Dendritic cell treated with granulocyte-macrophage colony-stimulating factor and Interleukin-4, amounts not matched to agents 40 ng/mL and 50 ng/mL, for 4 days (primary cell): Measurements from ENCODE around the gene CCR5.
"Not testable (repeated sequence)": the region's sequence is repeated elsewhere in the genome, so short reads cannot be mapped to it uniquely, and the experiment has no call there.

ENCODE experiments used
- H3K27ac Mint-ChIP-seq: one replicate; pipeline ENCODE4 v1.8.0; 2022; ENCODE audit warnings: mild to moderate bottlenecking, mixed read lengths
- H3K27me3 Mint-ChIP-seq: one replicate; pipeline ENCODE4 v1.8.0; 2022; ENCODE audit warnings: mild to moderate bottlenecking, mixed read lengths
- H3K36me3 Mint-ChIP-seq: one replicate; pipeline ENCODE4 v1.8.0; 2022; ENCODE audit warnings: low read depth, mixed read lengths
- H3K4me1 Mint-ChIP-seq: one replicate; pipeline ENCODE4 v1.8.0; 2022; ENCODE audit warnings: low read depth, mixed read lengths
- H3K4me3 Mint-ChIP-seq: one replicate; pipeline ENCODE4 v1.8.0; 2022; ENCODE audit warnings: mild to moderate bottlenecking, moderate library complexity, mixed read lengths
- H3K9me3 Mint-ChIP-seq: one replicate; pipeline ENCODE4 v1.8.0; 2022; ENCODE audit warnings: mixed read lengths
- intact Hi-C: fragments of 100-400 bp; cut with micrococcal nuclease; formaldehyde crosslinking; loops from one replicate; pipeline ENCODE4 v1.15.0; 2022

The CCR5 gene

GRCh38 chr3:46370839-46371518 is at the start of gene CCR5:
TSS of gene CCR5 (plus strand) at chr3:46370946. CDS start at chr3:46372903, 1,957 bp downstream.
- Mint-ChIP-seq H3K4me3 (peak within 1 kb of the TSS; percentile 77), H3K4me1 (peaks cover 75% of the 10 kb centered on the region), H3K36me3 (peaks cover 49% of the 10 kb centered on the region), H3K27me3 (no peaks in the 10 kb centered on the region), H3K27ac (peak within 1 kb of the TSS; percentile 85), H3K9me3 (no peaks in the 10 kb centered on the region)
- intact Hi-C loops = loop anchor here (2.0 kb wide), 1 partner anchor 282 kb away; no protein-coding TSS in a partner anchor

- no peaks in the 10 kb centered on the region for H3K27me3 Mint-ChIP-seq
- H3K4me1 Mint-ChIP-seq = peaks cover 54% of the 10 kb centered on the region
- intact Hi-C loops = no loop called here
- peak overlapping the region; percentile 90 for H3K27ac Mint-ChIP-seq
- H3K36me3 Mint-ChIP-seq = peaks cover 6% of the 10 kb centered on the region
- H3K9me3 Mint-ChIP-seq = peaks cover 15% of the 10 kb centered on the region
- H3K4me3 Mint-ChIP-seq = peak overlapping the region; percentile 30
Observed at GRCh38 chr3:46321461-46322104, 49.2 kb upstream of the CCR5 start.

- H3K36me3 Mint-ChIP-seq = peaks cover 6% of the 10 kb centered on the region
- peaks cover 34% of the 10 kb centered on the region for H3K4me1 Mint-ChIP-seq
- H3K27ac Mint-ChIP-seq = peak overlapping the region; percentile 90
- H3K9me3 Mint-ChIP-seq = peaks cover 7% of the 10 kb centered on the region
- H3K4me3 Mint-ChIP-seq = no peak overlapping the region
- intact Hi-C loops = no loop called here
- H3K27me3 Mint-ChIP-seq = no peaks in the 10 kb centered on the region
Observed at GRCh38 chr3:46324036-46324435, 46.7 kb upstream of the CCR5 start.

- intact Hi-C loops = no loop called here
- no peak overlapping the region for H3K4me3 Mint-ChIP-seq
- no peaks in the 10 kb centered on the region for H3K27me3 Mint-ChIP-seq
- peaks cover 31% of the 10 kb centered on the region for H3K4me1 Mint-ChIP-seq
- peaks cover 6% of the 10 kb centered on the region for H3K36me3 Mint-ChIP-seq
- peaks cover 7% of the 10 kb centered on the region for H3K9me3 Mint-ChIP-seq
- H3K27ac Mint-ChIP-seq = no peak overlapping the region
Observed at GRCh38 chr3:46325645-46326300, 45.0 kb upstream of the CCR5 start.

GRCh38 chr3:46330676-46331075 is 40.1 kb upstream of the CCR5 start:
- intact Hi-C loops, H3K36me3 Mint-ChIP-seq, H3K9me3 Mint-ChIP-seq, H3K4me3 Mint-ChIP-seq, H3K27ac Mint-ChIP-seq, H3K27me3 Mint-ChIP-seq: not testable (repeated sequence)
- H3K4me1 Mint-ChIP-seq = peaks cover 28% of the 10 kb centered on the region

- intact Hi-C loops = no loop called here
- H3K36me3 Mint-ChIP-seq = peaks cover 3% of the 10 kb centered on the region
- H3K27ac Mint-ChIP-seq = no peak overlapping the region
- H3K4me3 Mint-ChIP-seq = no peak overlapping the region
- no peaks in the 10 kb centered on the region for H3K27me3 Mint-ChIP-seq
- peaks cover 28% of the 10 kb centered on the region for H3K4me1 Mint-ChIP-seq
- peaks cover 21% of the 10 kb centered on the region for H3K9me3 Mint-ChIP-seq
Observed at GRCh38 chr3:46334741-46335478, 35.8 kb upstream of the CCR5 start.

GRCh38 chr3:46335541-46335940 is 35.2 kb upstream of the CCR5 start:
- Mint-ChIP-seq H3K27me3 (no peaks in the 10 kb centered on the region), H3K27ac (no peak overlapping the region), H3K4me1 (peaks cover 28% of the 10 kb centered on the region), H3K4me3 (no peak overlapping the region), H3K9me3 (peaks cover 26% of the 10 kb centered on the region), H3K36me3 (peaks cover 5% of the 10 kb centered on the region)
- intact Hi-C loops = no loop called here

GRCh38 chr3:46337911-46338310 is 32.8 kb upstream of the CCR5 start:
- Mint-ChIP-seq H3K36me3 (peaks cover 5% of the 10 kb centered on the region), H3K27ac (no peak overlapping the region)

GRCh38 chr3:46338840-46339239 is 31.9 kb upstream of the CCR5 start:
- no peaks in the 10 kb centered on the region for H3K27me3 Mint-ChIP-seq
- intact Hi-C loops = no loop called here
- peaks cover 26% of the 10 kb centered on the region for H3K9me3 Mint-ChIP-seq
- peaks cover 7% of the 10 kb centered on the region for H3K4me1 Mint-ChIP-seq
- no peak overlapping the region for H3K27ac Mint-ChIP-seq
- H3K4me3 Mint-ChIP-seq = no peak overlapping the region
- H3K36me3 Mint-ChIP-seq = peaks cover 5% of the 10 kb centered on the region

More at GRCh38 chr3:46337911-46338310, 32.8 kb upstream of the CCR5 start:
- H3K4me3 Mint-ChIP-seq = no peak overlapping the region
- intact Hi-C loops = no loop called here
- H3K27me3 Mint-ChIP-seq = no peaks in the 10 kb centered on the region
- peaks cover 26% of the 10 kb centered on the region for H3K9me3 Mint-ChIP-seq
- H3K4me1 Mint-ChIP-seq = peaks cover 7% of the 10 kb centered on the region

- intact Hi-C loops = no loop called here
- H3K4me3 Mint-ChIP-seq = no peak overlapping the region
- no peak overlapping the region for H3K27ac Mint-ChIP-seq
- H3K9me3 Mint-ChIP-seq = peaks cover 28% of the 10 kb centered on the region
- H3K4me1 Mint-ChIP-seq = peaks cover 11% of the 10 kb centered on the region
- no peaks in the 10 kb centered on the region for H3K27me3 Mint-ChIP-seq
- H3K36me3 Mint-ChIP-seq = peaks cover 5% of the 10 kb centered on the region
Observed at GRCh38 chr3:46344476-46344875, 26.3 kb upstream of the CCR5 start.

- H3K4me1 Mint-ChIP-seq = peaks cover 52% of the 10 kb centered on the region
- H3K9me3 Mint-ChIP-seq = peaks cover 18% of the 10 kb centered on the region
Observed at GRCh38 chr3:46348823-46349482, 21.8 kb upstream of the CCR5 start.

GRCh38 chr3:46349484-46350261 is 21.1 kb upstream of the CCR5 start:
- peaks cover 59% of the 10 kb centered on the region for H3K4me1 Mint-ChIP-seq
- peak overlapping the region; percentile 37 for H3K27ac Mint-ChIP-seq
- no peak overlapping the region for H3K4me3 Mint-ChIP-seq
- no peaks in the 10 kb centered on the region for H3K27me3 Mint-ChIP-seq
- H3K9me3 Mint-ChIP-seq = peaks cover 10% of the 10 kb centered on the region
- intact Hi-C loops = no loop called here
- H3K36me3 Mint-ChIP-seq = no peaks in the 10 kb centered on the region

More at GRCh38 chr3:46348823-46349482, 21.8 kb upstream of the CCR5 start:
- intact Hi-C loops = no loop called here
- Mint-ChIP-seq H3K4me3 (no peak overlapping the region), H3K27ac (peak overlapping the region; percentile 37), H3K27me3 (no peaks in the 10 kb centered on the region), H3K36me3 (no peaks in the 10 kb centered on the region)

- intact Hi-C loops = no loop called here
Observed at GRCh38 chr3:46350262-46350565, 20.5 kb upstream of the CCR5 start.

More at GRCh38 chr3:46350262-46350565, 20.5 kb upstream of the CCR5 start:
- peak overlapping the region; percentile 25 for H3K27ac Mint-ChIP-seq
- H3K9me3 Mint-ChIP-seq = peaks cover 5% of the 10 kb centered on the region
- H3K36me3 Mint-ChIP-seq = no peaks in the 10 kb centered on the region
- no peaks in the 10 kb centered on the region for H3K27me3 Mint-ChIP-seq
- H3K4me3 Mint-ChIP-seq = no peak overlapping the region
- peaks cover 65% of the 10 kb centered on the region for H3K4me1 Mint-ChIP-seq
